Activated CD8-positive, alpha-beta memory T cell treated with anti-CD3 and anti-CD28 coated beads for 1 hour (primary cell): ENCODE measurements around the gene CPLANE1.
"Not testable (repeated sequence)": the region's sequence is repeated elsewhere in the genome, so short reads cannot be mapped to it uniquely, and the experiment has no call there.

ENCODE experiments used
- DNase-seq, 2 donors: peaks; one replicate each; pipeline ENCODE4 v3.0.0-alpha.2; 2020; ENCODE audit warnings: low read depth in 1 of 2; ENCODE audit errors: extremely low read depth in 1 of 2

The CPLANE1 gene

DNA sequence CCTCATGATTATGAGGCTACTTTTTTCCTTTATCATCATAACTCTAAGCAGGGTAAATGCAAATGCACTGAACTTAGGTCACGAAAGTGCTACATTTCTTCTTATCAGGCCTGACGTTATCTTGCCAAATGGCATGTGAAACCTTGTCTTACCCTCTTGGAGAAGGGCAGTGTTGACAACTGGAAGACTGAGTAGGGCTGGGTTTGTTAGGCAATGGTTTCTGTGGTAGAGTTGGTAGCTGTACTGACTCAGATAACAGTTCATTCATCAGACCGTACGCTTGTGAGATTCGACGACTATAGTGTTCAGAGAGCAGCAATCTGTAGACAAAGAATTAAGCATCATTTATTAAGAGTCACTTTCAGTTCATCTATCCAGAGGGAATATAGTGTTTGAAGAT, 127.7 kb downstream of the CPLANE1 start:
- DNase-seq, result no peak

GRCh38 chr5:37121027-37121426, 128.1 kb downstream of the CPLANE1 start:
- DNase-seq, result no peak

DNA sequence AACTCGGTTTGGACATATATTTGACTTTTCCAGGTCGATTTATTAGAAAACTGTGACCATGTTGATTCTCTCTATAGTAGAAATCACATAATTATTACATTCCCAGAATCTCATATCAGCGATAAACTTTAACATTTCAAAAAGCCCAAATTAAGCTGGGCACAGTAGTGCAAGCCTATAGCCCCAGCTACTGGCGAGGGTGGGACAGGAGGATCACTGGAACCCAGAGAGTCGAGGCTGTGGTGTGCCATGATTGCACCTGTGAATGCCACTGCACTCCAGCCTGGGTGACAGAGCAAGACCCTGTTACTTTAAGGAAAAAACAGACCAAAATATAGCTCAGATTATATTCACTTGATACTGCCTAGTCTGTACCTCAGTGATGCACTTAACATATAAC, 128.9 kb downstream of the CPLANE1 start:
- DNase-seq, result no peak

DNA sequence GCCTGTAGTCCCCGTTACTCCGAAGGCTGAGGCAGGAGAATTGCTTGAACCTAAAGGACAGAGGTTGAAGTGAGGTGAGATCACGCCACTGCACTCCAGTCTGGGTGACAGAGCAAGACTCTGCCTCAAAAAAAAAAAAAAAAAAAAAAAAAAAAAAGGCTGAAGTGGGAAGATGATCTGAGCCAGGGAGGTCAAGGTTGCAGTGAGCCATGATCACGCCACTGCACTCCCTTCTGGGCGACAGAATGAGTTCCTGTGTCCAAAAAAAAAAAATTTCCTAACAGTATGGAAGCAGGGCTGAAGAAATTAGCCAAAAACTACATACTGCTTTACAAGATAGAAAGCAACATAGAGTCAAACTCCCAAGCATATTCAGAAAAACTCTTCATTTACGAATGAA, 132.8 kb downstream of the CPLANE1 start:
- no peak for DNase-seq

DNA sequence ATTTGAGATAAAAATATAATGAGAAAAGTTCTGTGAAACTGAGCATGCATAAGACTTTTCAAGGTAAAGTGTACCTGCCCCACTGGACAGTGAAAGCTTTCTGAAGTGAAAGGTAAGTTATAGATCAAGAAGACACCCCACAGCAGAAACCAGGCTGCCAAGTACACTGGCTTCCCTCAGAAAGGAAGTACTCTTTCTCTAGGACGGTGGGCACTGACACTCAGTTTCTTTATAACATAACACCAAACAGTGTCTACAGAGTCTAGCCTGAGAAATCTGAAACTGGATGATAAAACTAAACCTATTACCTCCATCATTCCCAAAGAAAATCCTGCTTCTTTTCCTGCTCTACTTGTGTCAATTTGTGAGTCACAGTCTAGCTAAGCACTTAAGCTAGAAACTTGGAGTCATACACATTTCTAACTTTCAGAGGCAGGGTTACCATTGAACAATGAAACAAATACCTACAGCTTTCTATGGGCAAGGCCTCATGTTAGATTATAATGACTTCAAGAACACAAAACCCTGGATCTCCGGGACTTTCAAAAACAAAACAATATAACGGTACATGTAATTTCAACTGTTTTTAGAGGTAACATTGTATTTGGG, 136.7 kb downstream of the CPLANE1 start:
- no peak for DNase-seq

DNA sequence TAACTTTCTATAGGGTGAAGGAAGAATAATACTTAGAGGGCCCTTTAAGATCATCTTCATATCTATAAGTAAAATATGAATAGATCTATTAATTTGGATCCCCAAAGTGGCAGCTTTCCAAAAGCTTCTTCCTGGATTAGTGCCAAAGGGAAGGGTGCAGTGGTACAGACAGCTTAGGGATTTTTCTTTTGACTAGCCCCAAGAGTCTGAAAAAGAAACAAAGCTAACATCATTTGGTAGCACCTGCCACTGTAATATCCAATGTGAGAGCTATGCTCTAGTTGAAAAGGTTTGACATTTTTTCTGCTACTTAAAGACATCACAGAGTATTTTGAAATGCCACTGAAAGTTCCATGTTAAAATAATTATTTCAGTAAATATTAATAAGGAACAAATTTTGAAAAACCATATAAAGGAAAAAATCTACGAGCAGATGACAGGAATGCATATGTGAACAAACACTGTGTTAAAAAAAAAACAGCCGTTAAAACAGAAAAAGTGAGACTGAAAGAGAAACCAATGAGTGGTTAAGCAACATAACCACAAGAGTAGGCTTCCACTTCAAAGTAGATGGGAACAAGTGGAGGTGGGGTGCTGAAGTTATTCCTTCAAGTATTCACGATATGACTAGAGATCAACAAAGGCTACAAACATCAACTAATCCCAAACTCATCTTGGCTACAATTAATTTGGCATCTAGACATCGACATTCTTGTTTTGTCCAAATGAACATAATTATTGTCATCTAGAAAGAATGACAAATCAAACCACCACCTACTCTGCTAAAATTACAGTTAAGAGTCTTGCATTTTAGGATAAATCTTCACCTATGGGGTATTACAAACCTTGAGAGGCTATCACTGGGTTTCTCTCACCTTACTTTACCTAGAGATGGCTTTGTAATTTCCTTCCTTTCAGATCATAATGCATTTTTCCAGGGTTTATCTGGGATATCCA, 137.5 kb downstream of the CPLANE1 start:
- DNase-seq, result no peak

DNA sequence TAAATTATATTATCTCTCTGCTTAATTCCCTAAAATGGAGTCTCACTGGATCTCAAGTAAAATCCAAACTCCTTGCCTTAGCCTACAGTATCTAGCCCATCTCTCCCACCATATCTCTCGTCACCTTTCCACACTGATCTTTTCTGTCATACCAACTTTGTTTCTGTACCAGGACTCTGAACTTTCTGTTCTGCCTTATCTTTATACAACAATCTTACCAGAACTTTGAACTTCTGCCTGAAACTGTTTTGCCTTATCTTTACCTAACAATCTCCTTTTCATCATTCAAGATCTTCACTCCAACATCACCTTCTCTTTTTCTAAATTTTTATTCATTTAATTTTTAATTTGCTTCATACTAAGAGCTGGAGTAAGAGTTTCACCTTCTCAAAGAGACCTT, 139.0 kb downstream of the CPLANE1 start:
- no peak for DNase-seq

DNA sequence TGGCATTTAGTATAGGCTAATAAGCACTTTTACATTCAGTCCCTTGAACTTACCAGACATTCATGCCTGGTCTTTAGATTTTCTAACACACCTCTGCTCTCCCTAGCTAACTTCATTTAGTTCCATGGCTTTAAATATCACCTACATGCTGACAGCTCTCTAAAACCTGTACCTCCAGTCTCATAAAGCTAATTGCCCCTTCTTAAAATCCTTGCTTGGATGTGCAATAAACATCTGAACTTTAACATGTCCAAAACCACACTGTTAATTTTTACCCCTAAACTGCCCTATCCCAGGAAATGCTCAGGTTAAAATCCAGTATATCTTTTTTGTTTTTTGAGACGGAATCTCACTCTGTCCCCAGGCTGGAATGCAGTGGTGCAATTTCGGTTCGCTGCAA, 139.8 kb downstream of the CPLANE1 start:
- no peak for DNase-seq

DNA sequence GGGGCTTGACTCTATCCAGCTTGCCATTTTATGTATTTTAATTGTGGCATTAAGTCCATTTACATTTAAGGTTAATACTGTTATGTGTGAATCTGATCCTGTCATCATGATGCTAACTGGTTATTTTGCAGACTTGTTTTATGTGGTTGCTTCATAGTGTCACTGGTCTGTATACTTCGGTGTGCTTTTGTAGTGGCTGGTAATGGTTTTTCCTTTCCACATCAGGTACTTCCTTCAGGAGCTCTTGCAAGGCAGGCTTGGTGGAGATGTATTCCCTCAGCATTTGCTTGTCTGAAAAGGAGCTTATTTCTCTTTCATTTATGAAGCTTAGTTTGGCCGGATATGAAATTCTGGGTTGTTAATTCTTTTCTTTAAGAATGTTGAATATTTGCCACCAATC, 145.9 kb downstream of the CPLANE1 start:
- no peak for DNase-seq

DNA sequence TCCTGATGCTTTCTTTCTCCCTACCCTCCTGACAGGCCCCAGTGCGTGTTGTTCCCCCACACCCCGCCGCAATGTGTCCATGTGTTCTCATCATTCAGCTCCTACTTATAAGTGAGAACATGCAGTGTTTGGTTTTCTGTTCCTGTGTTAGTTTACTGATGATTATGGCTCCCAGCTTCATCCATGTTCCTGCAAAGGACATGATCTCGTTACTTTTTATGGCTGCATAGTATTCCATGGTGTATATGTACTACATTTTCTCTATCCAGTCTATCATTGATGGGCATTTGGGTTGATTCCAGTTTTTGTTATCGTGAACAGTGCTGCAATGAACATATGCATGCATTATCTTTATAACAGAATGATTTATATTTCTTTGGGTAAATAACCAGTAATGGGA, 149.9 kb downstream of the CPLANE1 start:
- not testable (repeated sequence) for DNase-seq

DNA sequence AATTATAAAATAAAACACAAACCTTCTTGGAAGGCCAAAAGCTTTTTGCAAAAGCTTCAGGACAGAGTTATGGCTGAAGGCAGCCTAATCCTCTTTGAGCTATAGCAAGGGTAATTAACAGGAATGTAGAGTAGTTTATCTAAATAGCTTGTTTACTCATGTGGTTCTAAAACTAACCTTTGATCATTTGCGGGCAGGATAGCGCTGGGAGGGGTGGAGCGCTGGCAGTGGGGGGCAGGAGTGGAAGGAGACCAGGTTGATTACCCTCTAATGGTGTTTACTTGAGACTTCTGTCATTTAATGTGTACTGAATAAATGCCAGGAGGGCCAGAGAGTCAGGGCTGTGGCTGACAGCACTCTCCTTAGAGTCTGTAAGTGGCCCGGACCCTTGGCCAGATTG, 155.4 kb downstream of the CPLANE1 start:
- DNase-seq, result not testable (repeated sequence)

- no peak for DNase-seq
These were observed 158.4 kb downstream of the CPLANE1 start for GRCh38 chr5:37090781-37091180.

GRCh38 chr5:37090123-37090726, 159.0 kb downstream of the CPLANE1 start:
- DNase-seq, result no peak

- no peak for DNase-seq
These were observed 161.2 kb downstream of the CPLANE1 start for GRCh38 chr5:37088009-37088408.

DNA sequence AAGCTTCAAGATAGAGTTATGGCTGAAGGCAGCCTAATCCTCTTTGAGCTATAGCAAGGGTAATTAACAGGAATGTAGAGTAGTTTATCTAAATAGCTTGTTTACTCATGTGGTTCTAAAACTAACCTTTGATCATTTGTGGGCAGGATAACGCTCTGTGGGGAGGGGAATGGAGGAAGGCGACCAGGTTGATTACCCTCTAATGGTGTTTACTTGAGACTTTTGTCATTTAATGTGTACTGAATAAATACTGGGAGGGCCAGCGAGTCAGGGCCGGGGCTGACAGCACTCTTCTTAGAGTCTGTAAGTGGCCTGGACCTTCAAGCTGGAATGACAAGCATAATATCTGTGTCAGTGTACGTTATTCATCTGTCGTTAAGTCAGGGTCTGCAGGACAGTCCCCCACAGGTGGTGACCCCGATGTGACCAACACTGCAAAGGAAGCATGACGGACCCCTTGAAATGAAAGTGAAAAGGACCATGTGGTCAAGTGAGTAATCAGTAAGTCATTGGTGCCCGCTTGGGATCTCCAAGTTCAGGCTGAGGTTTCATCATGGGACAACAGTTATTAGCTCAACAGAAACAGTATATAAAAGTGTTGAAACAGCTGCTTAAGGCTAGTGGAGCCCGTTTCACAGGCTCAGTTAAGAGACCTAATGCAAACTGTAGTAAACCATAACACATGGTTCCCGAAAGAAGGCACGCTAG, 162.6 kb downstream of the CPLANE1 start:
- DNase-seq, result no peak

- DNase-seq, result not testable (repeated sequence)
These were observed 163.2 kb downstream of the CPLANE1 start for GRCh38 chr5:37086026-37086425.

GRCh38 chr5:37082977-37083376, 166.2 kb downstream of the CPLANE1 start:
- DNase-seq, result not testable (repeated sequence)

- no peak for DNase-seq
These were observed 168.5 kb downstream of the CPLANE1 start for GRCh38 chr5:37080697-37081096.

DNA sequence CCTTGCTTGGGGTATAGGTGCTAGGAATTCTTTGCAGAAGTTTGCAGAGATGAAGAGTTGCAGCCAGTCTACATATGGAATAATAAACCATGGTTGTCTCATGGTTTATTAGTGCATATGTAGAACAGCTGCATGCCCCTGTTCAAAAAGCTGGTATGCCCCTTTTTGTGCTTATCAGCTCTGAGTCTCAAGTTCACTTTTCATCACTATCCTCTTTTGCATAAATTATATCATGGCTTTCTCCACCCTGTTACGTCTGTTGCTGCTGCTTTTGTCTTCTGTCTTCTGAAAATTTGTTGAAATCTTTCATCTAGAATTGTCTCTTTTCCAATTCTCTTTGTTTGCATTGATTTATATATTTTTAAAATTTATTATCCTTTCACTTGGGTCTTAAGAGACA, 172.0 kb downstream of the CPLANE1 start:
- DNase-seq, result no peak

DNA sequence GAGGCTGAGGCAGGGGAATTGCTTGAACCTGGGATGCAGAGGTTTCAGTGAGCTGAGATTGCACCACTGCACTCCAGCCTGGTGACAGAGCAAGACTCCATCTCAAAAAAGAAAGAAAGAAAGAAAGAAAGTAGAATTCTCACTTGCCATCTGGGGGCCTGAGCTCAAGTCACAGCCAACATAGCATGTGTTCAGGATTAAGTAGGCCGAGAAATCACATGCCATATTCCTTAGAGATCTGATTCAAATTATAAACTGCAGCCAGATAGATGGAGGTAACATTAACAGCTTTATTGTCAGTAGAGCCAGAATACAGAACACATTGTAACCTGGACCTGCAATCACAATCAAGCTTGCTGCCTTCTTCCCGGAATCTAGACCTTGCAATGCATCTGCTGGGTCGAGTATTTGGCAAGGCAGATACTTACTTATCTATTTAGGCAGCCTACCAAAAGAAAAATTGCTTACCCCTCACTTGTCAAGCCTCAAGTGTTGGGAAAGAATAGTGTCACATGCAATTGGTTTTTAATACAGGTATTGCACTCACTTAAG, 173.7 kb downstream of the CPLANE1 start:
- no peak for DNase-seq
